Activated CD4-positive, alpha-beta T cell treated with anti-CD3 and anti-CD28 coated beads for 36 hours (primary cell): ENCODE results near the gene MT1X. TPM values are rescaled to one million over a fixed set of nuclear protein-coding genes. Genes with fewer than 3 reads are reported as not detected.
A peak's percentile ranks its signal among the peaks of the same experiment; 100 is the strongest.

Experiments used
- ATAC-seq: fragments of 200-7000 bp; cut with Tn5 transposase; one replicate; pipeline ENCODE4 v1.10.0; 2021; ENCODE audit warnings: mild to moderate bottlenecking, moderate library complexity
- CTCF ChIA-PET: fragments of 350-600 bp; sonication (Branson Sonifier 250); formaldehyde crosslinking; loops from one replicate; lab custom pipeline; 2021; ENCODE audit warnings: antibody characterized with exemption; lab: Charles Lee
- POLR2A ChIA-PET: fragments of 350-600 bp; sonication (Branson Sonifier 250); formaldehyde crosslinking; loops from one replicate; lab custom pipeline; 2021; ENCODE audit warnings: antibody characterized with exemption, inconsistent platforms; lab: Charles Lee
- DNase-seq: peaks from one replicate; pipeline ENCODE4 v3.0.0-alpha.2; 2020
- H3K27ac Mint-ChIP-seq: one replicate; pipeline ENCODE4 v1.8.0; 2021; ENCODE audit warnings: mixed read lengths
- H3K27me3 Mint-ChIP-seq: one replicate; pipeline ENCODE4 v1.8.0; 2021; ENCODE audit warnings: mixed read lengths
- H3K36me3 Mint-ChIP-seq: one replicate; pipeline ENCODE4 v1.8.0; 2021; ENCODE audit warnings: low read depth, mixed read lengths
- H3K4me1 Mint-ChIP-seq: one replicate; pipeline ENCODE4 v1.8.0; 2021; ENCODE audit warnings: mixed read lengths
- H3K4me3 Mint-ChIP-seq: one replicate; pipeline ENCODE4 v1.8.0; 2021; ENCODE audit warnings: mild to moderate bottlenecking, moderate library complexity, mixed read lengths
- H3K9me3 Mint-ChIP-seq: one replicate; pipeline ENCODE4 v1.8.0; 2021; ENCODE audit warnings: low read depth, mixed read lengths
- intact Hi-C, 2 experiments: fragments of 100-400 bp; cut with DNase I in 1 of 2; cut with micrococcal nuclease in 1 of 2; formaldehyde crosslinking; loops; one replicate each; pipeline versions ENCODE4 v1.14.2 to v1.15.1; 2022 to 2024; cut with DNase I, micrococcal nuclease
- total RNA-seq, 2 experiments: library from RNA; stranded (reverse); gene quantifications; one replicate each; pipeline ENCODE4 v1.2.3, GENCODE V29; 2021

The MT1X gene
- total RNA-seq: 10 to 100 TPM; 46.8 to 59.3 TPM

DNA sequence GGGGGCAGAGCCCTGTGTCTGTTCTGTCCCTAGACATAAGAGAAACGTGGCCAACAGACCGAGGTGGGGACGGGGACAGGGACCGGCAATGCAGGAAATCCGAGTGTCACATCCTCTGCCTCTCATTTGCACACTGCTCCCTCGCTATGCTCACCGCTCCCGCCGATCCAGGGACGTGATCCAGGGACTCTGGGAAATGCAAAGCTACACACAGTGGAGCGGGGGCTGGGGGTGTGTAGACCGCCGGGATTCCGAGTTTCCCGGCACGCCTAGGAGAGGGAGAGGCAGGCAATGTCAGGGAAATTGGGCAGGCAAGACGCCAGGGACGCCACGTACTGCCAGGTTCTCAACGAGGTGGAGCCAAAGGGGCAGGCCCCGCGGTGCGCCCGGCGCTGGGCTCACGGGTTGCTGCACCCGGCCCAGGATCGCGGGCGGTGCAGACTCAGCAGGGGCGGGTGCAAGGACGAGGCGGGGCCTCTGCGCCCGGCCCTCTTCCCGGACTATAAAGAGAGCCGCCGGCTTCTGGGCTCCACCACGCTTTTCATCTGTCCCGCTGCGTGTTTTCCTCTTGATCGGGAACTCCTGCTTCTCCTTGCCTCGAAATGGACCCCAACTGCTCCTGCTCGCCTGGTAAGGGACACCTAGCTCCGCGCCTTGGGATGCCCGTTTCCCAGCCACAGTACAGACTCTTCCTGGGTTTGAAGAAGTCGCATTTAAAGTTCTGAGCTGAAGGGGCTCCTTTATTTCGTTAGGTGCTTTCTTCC, at the start of gene MT1X:
TSS of gene MT1X (plus strand) at position 532 of the 764 bp plus-strand sequence. CDS start at position 603, 71 bp downstream.
- ATAC-seq: peak; percentile 96
- peak; percentile 96 for DNase-seq
- intact Hi-C loops: loop anchor here (1.0 to 5.0 kb wide), 13 partner anchors 13 to 325 kb away; partner anchors contain the start of genes MT1F (in 2 of the 2), MT1G (in 2 of the 2), MT2A (in 2 of the 2) and BBS2 (in 1 of the 2)
- Mint-ChIP-seq H3K27ac (peak within 1 kb of the TSS; percentile 97), H3K9me3 (no peaks in the 10 kb centered on the region), H3K36me3 (peaks cover 17% of the 10 kb centered on the region), H3K4me3 (peak within 1 kb of the TSS; percentile 89), H3K27me3 (no peaks in the 10 kb centered on the region), H3K4me1 (peaks cover 22% of the 10 kb centered on the region)
- POLR2A ChIA-PET: interaction anchor here (1.0 to 1.5 kb wide), 6 partner anchors 12 to 74 kb away, joined by 3 to 10 read pairs (median 6); partner anchors contain the start of genes MT1E, MT1F, MT1H and MT2A
- CTCF ChIA-PET: interaction anchor here (1.5 to 3.8 kb wide), 4 partner anchors 8 to 76 kb away, joined by 4 to 28 read pairs (median 8); no protein-coding TSS in a partner anchor

- intact Hi-C loops: no loop called here
- Mint-ChIP-seq H3K27ac (no peak overlapping the region), H3K36me3 (no peaks in the 10 kb centered on the region), H3K4me3 (peak overlapping the region; percentile 52), H3K9me3 (no peaks in the 10 kb centered on the region), H3K27me3 (peaks cover 66% of the 10 kb centered on the region), H3K4me1 (peaks cover 21% of the 10 kb centered on the region)
- CTCF ChIA-PET: no interaction called here
- DNase-seq (no peak), ATAC-seq (no peak)
- POLR2A ChIA-PET: no interaction called here
Measured at GRCh38 chr16:56632848-56633365, 49.4 kb upstream of the MT1X start.

DNA sequence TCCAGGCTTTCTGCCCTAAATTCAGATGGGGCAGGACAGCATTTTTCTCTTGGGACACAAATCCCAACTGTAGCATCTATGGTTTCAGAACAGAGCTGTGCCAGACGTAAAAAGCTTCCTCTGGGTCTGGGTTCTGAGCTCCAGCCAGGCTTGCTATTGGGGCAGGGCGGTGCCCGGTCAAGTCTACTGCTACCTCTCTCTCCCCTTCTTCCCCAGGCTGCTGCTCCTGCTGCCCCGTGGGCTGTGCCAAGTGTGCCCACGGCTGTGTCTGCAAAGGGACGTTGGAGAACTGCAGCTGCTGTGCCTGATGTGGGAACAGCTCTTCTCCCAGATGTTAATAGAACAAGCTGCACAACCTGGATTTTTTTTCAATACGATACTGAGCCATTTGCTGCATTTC, 48.7 kb upstream of the MT1X start:
- no peak for DNase-seq
- no peaks in the 10 kb centered on the region for H3K36me3 Mint-ChIP-seq

GRCh38 chr16:56634715-56635440, 47.4 kb upstream of the MT1X start:
- Mint-ChIP-seq H3K36me3 (no peaks in the 10 kb centered on the region), H3K27me3 (peaks cover 80% of the 10 kb centered on the region), H3K4me1 (peaks cover 24% of the 10 kb centered on the region), H3K9me3 (no peaks in the 10 kb centered on the region), H3K27ac (no peak overlapping the region), H3K4me3 (peak overlapping the region; percentile 55)
- intact Hi-C loops: no loop called here
- ATAC-seq (no peak), DNase-seq (no peak)
- POLR2A ChIA-PET: interaction anchor here (0.7 kb wide), 1 partner anchor 9 kb away, joined by 4 read pairs; the partner anchor contains the start of gene MT1E
- CTCF ChIA-PET: interaction anchor here (1.0 kb wide), 1 partner anchor 13 kb away, joined by 3 read pairs; no protein-coding TSS in a partner anchor

More for the DNA sequence above, 48.7 kb upstream of the MT1X start:
- ATAC-seq: no peak
- intact Hi-C loops: no loop called here
- no peak overlapping the region for H3K27ac Mint-ChIP-seq
- H3K4me1 Mint-ChIP-seq: peaks cover 24% of the 10 kb centered on the region
- H3K4me3 Mint-ChIP-seq: no peak overlapping the region
- H3K27me3 Mint-ChIP-seq: peaks cover 69% of the 10 kb centered on the region
- ChIA-PET CTCF (no interaction called here), POLR2A (no interaction called here)
- H3K9me3 Mint-ChIP-seq: no peaks in the 10 kb centered on the region

DNA sequence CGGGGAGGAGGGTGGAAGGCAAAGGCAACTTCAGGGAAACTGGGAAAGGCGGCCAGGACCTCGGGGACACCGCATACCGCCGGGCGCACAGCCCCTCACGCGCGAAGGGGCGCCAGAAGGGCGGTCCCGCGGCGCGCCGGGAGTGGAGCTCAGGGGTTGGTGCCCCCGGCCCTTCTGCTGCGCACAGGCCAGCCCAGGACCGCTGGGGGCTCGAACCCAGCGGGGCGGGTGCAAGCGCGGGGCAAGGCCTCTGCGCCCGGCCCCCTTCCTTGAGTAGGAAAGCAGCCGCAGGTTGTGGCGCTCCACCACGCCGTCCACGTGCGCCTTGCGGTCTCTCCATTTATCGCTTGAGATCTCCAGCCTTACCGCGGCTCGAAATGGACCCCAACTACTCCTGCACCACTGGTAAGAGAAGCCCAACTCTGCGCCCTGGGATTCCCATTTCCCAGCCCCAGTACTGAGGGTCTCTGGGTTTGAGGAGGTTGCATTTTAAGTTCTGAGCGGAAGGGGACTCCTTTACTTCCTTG, 46.8 kb upstream of the MT1X start:
- H3K4me1 Mint-ChIP-seq: peaks cover 24% of the 10 kb centered on the region
- H3K36me3 Mint-ChIP-seq: no peaks in the 10 kb centered on the region
- no peak for ATAC-seq
- DNase-seq: peak; percentile 44
- ChIA-PET CTCF (no interaction called here), POLR2A (no interaction called here)
- H3K27me3 Mint-ChIP-seq: peaks cover 82% of the 10 kb centered on the region
- peak overlapping the region; percentile 55 for H3K4me3 Mint-ChIP-seq
- no peak overlapping the region for H3K27ac Mint-ChIP-seq
- intact Hi-C loops: no loop called here
- H3K9me3 Mint-ChIP-seq: no peaks in the 10 kb centered on the region

DNA sequence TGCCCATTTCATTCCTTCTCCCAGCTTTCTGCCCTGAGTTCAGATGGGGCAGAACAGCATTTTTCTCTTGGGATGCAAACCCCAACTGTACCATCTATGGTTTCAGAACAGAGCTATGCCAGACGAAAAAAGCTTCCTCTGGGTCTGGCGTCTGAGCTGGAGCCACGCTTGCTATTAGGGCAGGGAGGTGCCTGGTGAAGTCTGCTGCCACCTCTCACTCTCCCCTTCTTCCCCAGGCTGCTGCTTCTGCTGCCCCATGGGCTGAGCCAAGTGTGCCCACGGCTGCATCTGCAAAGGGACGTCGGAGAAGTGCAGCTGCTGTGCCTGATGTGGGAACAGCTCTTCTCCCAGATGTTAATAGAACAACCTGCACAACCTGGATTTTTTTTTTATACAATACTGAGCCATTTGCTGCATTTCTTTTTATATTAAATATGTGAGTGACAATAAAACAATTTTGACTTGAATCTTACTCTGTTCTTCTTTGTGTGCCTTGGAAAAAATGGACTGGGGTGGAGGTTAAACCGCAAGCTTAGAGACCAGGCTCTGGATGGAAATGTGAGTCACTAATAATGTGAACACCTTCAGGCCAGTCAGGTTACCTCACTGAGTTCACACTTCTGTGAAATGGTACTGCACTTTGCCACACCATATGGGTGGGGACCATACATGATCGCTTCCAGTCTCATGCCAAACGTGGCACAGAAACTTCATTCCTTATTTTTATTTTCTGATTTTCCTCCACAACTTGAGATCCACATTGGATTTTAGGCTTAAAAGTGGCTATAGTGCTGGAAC, 45.5 kb upstream of the MT1X start:
- no peak for ATAC-seq
- H3K9me3 Mint-ChIP-seq: no peaks in the 10 kb centered on the region
- ChIA-PET POLR2A (interaction anchor here (0.6 kb wide), 1 partner anchor 14 kb away, joined by 3 read pairs; no protein-coding TSS in a partner anchor), CTCF (no interaction called here)
- DNase-seq: no peak
- no peak overlapping the region for H3K27ac Mint-ChIP-seq
- intact Hi-C loops: no loop called here
- H3K27me3 Mint-ChIP-seq: peaks cover 79% of the 10 kb centered on the region
- H3K4me3 Mint-ChIP-seq: no peak overlapping the region
- H3K36me3 Mint-ChIP-seq: no peaks in the 10 kb centered on the region
- peaks cover 22% of the 10 kb centered on the region for H3K4me1 Mint-ChIP-seq

GRCh38 chr16:56637814-56638750, 44.2 kb upstream of the MT1X start, which contains the start of gene MT1A:
MT1A (plus strand) TSS chr16:56638666; CDS start chr16:56638739, 73 bp downstream.
- DNase-seq (peak; percentile 52), ATAC-seq (peak; percentile 43)
- no peak within 1 kb of the TSS for H3K27ac Mint-ChIP-seq
- POLR2A ChIA-PET: no interaction called here
- no peaks in the 10 kb centered on the region for H3K36me3 Mint-ChIP-seq
- peak within 1 kb of the TSS; percentile 59 for H3K4me3 Mint-ChIP-seq
- intact Hi-C loops: no loop called here
- no peaks in the 10 kb centered on the region for H3K9me3 Mint-ChIP-seq
- CTCF ChIA-PET: interaction anchor here (0.8 kb wide), 1 partner anchor 62 kb away, joined by 3 read pairs; no protein-coding TSS in a partner anchor
- H3K27me3 Mint-ChIP-seq: peaks cover 71% of the 10 kb centered on the region
- H3K4me1 Mint-ChIP-seq: peaks cover 25% of the 10 kb centered on the region

GRCh38 chr16:56639045-56639444, 43.2 kb upstream of the MT1X start:
- intact Hi-C loops: no loop called here
- H3K27me3 Mint-ChIP-seq: peaks cover 63% of the 10 kb centered on the region
- no peak overlapping the region for H3K4me3 Mint-ChIP-seq
- ATAC-seq (no peak), DNase-seq (no peak)
- H3K4me1 Mint-ChIP-seq: peaks cover 34% of the 10 kb centered on the region
- H3K27ac Mint-ChIP-seq: no peak overlapping the region
- no peaks in the 10 kb centered on the region for H3K9me3 Mint-ChIP-seq
- CTCF ChIA-PET: no interaction called here
- H3K36me3 Mint-ChIP-seq: no peaks in the 10 kb centered on the region
- POLR2A ChIA-PET: no interaction called here

GRCh38 chr16:56640076-56640475, 42.2 kb upstream of the MT1X start:
- H3K9me3 Mint-ChIP-seq: no peaks in the 10 kb centered on the region
- H3K27ac Mint-ChIP-seq: no peak overlapping the region
- DNase-seq: no peak
- no peak overlapping the region for H3K4me3 Mint-ChIP-seq
- intact Hi-C loops: loop anchor here in 1 of 2 experiments (5.0 kb wide), 1 partner anchor 63 kb away; no protein-coding TSS in a partner anchor
- H3K27me3 Mint-ChIP-seq: peaks cover 54% of the 10 kb centered on the region
- ATAC-seq: no peak
- peaks cover 33% of the 10 kb centered on the region for H3K4me1 Mint-ChIP-seq
- ChIA-PET POLR2A (interaction anchor here (0.5 kb wide), 1 partner anchor 22 kb away, joined by 6 read pairs; no protein-coding TSS in a partner anchor), CTCF (interaction anchor here (1.0 kb wide), 1 partner anchor 62 kb away, joined by 3 read pairs; no protein-coding TSS in a partner anchor)
- no peaks in the 10 kb centered on the region for H3K36me3 Mint-ChIP-seq
